Hepatic stellate cell (primary cell): ENCODE data around the gene UCP3.
A peak's percentile ranks its signal among the peaks of the same experiment; 100 is the strongest.

Source experiments
- DNase-seq: peaks from one replicate; pipeline ENCODE4 v3.0.0; 2011; ENCODE audit warnings: low spot score

The UCP3 gene, protein sequence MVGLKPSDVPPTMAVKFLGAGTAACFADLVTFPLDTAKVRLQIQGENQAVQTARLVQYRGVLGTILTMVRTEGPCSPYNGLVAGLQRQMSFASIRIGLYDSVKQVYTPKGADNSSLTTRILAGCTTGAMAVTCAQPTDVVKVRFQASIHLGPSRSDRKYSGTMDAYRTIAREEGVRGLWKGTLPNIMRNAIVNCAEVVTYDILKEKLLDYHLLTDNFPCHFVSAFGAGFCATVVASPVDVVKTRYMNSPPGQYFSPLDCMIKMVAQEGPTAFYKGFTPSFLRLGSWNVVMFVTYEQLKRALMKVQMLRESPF

DNA sequence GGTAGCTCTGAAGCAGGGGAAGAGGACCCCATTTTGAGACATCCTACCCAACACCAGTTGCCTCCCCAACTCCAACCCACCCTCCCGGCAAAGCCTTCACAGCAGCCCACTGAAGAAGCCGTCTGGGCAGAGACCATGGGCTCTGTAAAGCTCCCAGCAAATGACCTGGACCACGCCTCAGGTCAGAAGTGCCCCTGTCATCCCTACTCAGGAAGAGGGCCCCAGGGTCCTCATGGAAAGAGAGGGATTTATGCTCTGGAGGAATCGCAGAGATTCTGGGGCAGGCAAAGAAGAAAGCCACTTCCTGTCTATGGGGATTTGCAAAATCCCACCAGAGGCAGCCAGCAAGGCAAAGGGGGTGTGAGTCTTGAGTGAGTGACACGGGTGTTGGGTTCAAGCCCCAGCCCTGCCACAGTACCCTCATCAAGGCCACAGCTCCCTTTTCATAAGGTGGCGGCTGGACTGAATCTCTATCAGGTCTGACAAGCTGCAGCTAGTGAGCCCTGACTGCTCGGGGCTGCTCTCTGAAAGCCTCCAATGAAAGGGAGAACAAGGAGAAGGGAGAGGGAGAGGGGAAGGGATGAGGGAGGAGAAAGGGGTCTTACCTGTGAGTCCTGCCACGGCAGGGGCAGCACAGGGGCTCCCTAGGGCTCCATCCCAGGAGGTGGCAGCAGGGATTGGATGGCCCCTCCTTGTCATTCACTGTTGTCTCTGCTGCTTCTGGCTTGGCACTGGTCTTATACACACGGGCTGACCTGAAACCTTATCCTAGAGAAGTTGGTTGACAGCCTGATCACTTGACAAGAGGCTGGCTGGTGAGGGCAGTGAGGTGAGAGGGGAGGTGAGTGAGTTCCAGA, at the start of gene UCP3:
TSS of gene UCP3 (minus strand) at position 713 of the 857 bp plus-strand sequence. CDS start 2,043 bp downstream, outside the sequence.
- DNase-seq = no peak

DNA sequence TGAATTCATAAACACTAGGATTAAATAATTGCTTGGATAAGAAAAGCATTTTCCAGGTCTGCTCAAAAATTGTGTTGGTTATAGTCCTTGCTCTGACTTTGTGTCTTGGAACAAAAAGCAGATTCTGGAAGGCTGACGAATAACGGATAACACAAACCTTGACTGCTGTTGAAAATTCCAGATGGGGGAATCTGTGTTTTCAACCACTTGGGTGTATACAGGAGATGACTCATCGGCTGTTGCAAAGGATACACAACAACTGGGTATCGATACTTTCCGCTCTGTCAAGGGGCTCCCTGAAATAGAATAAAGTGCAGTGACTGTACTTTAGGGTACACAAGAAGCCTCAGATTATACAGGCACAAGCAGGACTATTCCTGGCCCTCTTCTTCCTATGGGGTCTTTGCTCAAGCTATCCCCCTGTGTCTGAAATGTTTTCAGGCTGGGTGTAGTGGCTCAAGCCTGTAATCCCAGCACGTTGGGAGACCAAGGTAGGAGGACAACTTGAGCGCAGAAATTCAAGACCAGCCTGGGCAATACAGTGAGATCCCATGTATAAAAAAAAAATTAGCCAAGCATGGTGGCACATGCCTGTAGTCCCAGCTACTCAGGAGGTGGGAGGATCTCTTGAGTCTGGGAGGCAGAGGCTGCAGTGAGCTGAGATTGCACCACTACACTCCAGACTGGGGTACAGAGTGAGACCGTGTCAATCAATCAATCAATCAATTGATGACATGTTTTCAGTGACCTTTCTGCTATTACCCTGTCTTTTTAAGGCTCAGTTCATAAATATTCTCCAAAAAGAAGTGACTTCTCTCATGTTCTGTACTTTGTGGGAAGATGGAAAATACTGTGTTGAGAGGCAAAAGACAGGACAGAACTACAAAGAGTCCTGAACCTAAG, 48.6 kb upstream of the UCP3 start:
- DNase-seq = peak; percentile 18

DNA sequence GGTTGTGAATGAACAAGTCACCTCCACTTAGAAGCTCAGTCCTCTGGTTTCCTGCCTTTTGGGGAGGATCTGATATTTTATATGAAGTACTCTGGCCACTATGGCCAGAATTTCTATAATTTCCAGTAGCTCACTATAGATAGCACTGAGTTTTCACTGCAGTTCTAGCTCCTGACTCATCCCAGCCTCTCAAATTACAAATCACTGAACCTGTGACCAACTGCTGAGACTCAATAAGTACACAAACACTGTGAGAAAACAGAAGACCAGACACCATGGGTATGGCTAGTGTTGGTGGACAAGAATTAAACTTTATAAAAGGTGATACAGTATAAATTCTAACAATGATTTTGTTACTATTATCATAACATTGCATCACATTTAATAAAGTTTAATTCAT, 47.1 kb upstream of the UCP3 start:
- peak; percentile 45 for DNase-seq

DNA sequence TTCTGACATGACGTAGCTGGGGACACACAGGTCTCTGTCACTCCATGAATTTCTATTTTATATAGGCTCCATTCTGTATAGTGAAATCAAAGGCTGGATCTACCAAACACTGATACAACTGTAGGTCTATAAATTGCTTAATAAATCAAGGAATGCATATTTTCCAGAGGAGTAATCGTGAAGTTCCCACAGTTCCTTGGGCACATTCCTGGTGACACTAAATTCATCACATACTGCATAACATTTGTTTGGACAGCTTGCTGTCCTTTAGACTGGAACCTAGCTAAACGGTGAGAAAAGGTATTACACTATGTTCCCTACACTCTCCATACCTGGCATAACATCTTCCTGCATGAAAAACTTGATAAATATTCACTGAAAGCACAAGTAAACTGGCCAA, 41.6 kb upstream of the UCP3 start:
- DNase-seq = peak; percentile 23

DNA sequence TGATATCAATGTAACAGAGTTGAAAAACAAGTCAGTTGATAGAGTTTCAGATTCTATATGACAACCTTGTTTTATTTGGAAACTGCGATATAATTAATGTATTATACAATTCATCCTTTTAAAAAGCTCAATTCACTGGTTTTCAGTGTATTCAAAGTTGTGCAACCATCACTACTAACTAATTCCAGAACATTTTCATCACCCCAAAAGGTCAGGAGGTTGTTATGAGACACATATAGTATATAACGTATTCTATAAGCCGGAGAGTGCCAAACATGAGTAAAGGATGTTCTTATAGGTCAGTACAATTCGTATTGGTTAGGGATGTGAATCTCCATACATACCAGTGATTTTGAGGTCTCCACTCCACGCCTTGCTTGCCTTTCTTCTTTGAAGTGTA, 40.1 kb upstream of the UCP3 start:
- DNase-seq = no peak

DNA sequence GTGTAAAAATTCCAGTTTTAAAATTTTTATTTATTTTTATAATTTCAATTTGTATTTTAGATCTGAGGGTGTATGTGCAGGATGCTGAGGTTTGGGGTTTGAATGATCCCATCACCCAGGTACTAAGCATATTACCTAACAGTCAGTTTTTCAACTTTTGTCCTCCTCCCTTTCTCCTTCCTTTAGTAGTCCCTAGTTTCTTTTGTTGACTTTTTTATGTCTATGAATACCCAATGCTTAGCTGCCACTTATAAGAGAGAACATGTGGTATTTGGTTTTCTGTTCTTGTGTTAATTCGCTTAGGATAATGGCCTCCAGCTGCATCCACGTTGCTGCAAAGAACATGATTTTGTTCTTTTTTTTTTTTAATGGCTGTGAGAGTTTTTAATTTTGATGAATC, 35.7 kb upstream of the UCP3 start:
- DNase-seq = no peak

DNA sequence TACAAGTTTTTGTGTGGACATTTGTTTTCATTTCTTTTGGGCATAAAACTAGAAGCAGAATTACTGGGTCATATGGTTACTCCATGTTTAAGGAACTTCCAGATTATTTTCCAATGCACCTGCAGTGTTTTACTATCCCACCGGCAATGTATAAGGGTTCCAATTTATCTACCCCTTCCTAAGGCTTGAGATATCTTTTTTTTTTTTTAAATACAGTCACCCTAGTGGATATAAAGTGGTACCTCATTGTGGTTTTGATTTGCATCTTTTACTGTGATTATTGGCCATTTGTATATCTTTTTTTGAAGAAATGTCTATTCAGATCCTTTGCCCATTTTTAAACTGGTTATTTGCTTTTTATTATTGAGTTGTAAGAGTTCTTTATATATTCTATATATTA, 34.6 kb upstream of the UCP3 start:
- DNase-seq = no peak

DNA sequence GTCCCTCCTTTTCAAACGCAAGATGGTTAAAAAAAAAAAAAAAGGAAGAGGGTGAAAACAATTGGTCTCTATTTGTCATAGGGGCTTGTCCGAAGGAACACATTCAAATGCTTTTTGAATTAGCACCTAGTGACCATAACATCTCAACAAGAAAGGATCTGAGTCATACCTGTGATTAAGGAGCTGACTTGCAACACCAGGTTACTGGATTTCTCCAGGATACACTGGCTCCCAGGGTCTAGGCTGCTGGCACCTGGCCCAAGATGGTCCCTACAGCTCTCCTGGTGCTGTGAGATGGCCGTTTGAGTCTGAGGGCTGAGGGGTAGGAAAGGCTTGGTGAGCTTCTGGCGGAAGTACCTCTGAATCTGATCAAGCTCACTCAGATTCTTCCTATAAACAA, 28.4 kb upstream of the UCP3 start:
- no peak for DNase-seq

DNA sequence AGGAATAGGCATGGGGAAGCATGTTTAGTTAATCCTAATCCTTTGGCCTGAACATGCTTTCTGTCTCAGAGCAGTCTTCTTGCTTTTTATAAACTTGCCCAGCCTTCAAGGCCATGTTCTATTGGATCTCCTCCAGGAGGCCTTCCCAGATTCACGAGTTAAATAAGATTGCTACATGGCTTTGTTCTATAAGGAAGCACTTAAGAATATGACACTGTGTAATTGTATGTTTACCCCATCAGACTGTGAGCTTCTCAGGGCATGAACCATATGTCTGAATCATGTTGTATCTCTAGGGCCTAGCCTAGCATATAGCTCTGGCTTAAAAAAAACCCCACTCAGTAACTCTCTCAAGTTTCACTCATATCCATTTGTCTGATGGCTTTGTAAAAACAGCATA, 26.4 kb upstream of the UCP3 start:
- no peak for DNase-seq

DNA sequence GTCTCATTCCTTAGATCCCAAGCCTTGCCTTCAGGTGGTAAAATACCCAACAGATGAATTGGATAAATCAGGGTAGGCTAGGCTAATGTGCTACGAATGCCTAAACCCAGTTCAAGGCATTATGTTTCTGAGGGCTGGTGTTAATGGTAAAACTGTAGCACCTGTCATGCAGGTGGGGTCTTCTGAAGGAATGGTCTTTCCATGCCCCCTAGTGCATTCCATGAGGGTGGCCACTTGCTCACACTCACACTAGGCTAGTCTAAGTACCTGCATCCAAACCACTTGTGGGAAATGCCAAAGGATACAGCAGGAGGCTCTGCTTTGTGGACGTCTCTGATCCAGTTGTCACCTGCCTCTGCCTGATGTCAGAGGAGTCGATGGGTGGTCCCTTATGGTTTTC, 24.2 kb upstream of the UCP3 start:
- no peak for DNase-seq

DNA sequence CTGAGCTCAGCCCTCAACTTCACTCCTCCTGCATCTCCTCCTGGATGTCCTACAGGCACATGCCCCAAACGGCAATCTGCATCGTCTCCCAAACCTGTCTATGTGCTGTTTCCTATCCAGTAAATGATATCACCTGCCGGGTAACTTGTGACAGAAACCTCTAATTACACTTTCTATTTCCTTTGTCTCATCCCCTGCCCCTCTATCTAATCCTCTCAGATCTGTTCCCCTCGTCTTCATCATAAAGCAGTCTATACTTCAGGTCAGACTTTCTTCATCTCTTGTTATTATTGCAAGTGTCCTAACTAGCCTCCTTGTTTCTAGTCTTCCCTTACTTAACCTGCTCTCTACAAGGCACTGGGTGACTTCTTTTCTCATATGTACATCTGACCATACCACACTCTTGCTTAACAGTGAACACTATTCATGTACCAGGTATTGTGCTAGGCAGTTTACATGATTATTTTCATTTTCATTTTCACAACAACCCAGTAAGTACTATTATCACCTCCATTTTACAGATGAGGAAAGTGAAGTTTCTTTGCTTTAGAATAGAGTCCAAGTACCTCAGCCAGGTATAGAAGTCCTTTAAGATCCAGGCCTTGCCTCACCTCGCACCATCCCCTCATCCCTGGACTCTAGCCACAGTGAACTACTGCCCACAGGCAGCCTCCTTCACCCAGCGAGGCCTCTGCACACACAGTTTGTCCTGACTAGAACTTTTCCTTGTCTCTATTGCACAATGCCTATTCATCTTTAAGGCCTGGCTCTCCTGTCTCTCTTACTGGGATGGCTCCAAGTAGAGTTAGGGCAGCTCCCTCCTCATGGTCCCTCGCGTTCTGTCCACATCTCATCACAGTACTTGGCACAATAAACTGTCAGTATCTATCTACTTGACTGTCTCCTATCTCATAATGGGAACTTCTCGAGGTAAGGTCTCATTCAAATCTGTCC, 22.1 kb upstream of the UCP3 start:
- no peak for DNase-seq

DNA sequence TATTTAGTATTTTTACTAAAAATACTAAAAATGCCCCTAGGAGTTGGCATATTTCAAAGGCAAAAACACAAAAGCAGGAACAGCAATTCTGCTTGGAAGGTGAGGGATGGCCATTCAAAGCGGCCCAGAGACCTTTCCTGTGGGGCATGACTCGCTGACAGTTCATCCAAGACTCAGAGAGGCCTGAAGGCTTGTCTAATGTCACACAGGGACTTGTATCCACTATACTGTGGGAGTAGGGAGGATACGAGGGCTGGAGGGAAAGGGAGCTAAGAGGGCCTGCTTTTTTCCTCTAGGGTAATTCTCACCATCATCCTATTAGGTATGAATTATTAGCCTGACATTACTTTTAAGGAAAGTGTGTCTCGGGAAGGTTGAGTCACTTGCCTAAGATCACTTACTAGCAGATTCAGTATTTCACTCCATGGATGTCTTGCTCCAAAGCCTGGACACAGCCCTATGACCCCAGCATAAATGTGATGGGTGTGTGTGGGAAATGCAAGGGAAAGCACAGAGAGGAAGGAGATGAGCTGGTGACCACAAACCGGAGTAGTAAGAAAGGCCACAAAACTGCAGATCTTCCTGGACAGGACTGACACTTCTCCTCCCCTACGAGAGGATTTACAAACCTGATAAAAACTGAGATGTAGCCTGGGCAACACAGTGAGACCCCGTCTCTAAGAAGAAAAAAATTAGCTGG, 16.7 kb upstream of the UCP3 start:
- peak; percentile 36 for DNase-seq

DNA sequence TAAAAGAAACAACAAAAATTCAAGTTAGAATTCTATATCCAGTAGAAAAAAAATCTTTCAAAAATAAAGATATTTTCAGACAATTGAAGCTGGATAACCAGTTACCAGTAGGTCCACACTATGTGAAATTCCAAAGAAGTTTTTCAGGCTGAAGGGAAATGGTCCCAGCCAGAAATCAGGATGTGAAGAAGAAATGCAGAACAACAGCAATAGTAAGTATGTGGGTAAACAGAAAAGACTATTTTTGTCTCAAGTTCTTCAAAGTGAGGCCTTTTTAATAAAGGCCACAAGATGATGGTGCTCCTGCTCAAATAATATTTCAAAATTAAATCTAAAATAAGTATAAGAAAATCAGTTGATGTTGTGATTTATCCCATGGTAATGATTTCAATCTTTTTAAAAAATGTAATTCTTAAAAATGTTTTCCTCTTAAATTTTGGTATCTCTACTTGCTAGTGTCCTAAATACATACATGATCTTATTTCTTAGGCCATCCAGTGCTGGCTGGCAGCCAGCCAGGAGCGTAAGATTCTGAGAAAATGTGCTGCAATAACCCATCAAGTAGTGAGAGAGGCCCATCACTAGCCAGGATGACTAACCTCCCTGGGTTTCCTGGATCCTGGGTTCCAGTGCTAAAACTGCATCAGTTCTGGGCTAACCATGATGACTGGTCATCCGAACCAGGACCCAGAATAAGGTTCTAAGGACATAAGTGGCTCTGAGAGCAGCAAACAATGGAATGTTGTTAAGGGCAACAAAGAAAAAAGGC, 15.6 kb upstream of the UCP3 start:
- peak; percentile 55 for DNase-seq

DNA sequence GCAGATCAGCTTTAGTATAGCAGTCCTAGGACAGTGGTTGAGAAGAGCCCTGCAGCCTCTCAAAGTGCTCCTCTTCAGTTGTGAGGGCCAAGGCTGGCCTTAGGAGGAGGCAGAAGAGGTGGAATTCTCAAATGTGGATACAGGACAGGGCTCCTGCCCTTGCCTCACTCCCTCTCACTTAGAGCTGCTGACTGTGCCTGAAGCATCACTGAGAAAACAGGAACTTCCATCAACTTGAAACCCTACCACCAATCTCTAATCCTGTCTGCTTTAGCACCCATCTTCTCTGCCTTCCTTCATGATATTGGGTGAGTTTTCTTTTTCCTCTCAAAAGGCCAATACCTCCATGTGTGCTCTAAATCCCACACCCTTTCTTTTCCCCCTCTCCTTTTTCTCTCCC, 14.4 kb upstream of the UCP3 start:
- DNase-seq = no peak

DNA sequence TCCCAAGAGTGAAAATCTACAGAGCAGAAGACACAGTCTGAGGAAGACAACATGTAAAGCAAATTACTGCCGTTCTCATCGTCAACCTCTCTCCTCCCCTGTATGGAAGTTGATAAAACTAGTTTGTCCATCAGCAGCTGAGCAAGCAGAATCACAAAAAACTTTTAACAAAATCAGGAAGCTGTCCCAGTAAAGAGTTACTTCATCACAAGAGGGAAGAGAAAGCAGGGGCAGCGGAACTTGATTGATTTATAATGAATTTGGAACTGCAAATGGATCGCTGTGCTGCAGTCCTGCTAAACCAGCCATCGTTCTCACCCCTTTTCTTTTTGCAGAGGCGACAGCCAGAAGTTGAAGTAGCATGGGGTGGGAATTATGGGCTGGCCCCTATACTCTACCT, 13.7 kb upstream of the UCP3 start:
- no peak for DNase-seq

DNA sequence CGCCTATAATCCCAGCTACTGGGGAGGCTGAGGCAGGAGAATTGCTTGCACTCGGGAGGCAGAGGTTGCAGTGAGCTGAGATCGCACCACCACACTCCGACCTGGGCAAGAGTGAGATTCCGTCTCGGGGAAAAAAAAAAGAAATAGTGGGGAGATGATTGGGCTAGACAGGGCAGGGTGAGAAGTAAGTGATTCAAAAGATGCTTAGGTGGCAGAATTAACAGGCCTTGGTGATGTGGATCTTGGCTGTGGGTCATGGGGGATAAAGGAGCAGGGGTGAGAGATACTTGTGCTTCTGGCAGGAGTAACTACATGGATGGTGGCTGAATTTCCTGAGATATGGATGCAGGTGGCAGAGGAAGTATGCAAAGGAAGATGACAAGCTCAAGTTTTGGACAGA, 13.1 kb upstream of the UCP3 start:
- DNase-seq = no peak

DNA sequence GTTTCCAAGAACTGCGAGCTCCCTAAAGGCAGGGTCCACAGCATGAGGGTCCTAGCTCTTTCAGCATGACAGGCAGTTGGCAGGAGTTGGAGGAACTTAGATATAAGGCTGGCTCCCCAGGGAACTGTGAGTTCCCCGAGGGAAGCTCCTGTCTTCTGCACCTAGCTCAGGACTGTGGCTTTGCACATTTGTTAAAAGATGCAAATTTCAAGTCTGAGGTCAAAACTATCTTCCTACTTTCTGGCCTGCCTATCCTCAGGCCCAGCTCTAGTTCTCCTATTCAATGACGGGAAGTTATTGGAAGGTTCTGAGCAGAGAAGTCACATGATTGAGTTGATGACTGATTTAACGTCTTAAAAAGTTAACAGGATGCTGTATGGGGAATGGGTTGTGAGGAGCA, 11.7 kb upstream of the UCP3 start:
- no peak for DNase-seq

DNA sequence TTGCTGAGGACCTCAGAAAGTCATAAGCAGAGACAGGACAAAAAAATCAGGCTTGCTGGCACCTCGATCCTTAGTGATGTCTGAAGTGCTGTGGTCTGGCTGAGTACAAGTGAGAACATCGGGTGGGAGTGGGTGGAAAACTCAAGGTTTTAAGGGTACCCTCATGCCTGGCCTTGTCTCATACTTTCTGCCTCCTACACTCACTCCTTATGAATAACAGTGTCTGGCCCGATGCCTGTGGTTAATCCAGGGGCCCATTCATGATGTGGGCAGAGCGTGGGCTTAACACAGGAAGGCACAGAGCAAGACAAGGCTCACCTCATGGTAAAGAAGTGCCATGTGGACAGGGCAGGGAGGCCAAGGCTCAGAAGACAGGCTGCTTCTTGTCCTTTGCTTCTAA, 11.0 kb upstream of the UCP3 start:
- DNase-seq = no peak

DNA sequence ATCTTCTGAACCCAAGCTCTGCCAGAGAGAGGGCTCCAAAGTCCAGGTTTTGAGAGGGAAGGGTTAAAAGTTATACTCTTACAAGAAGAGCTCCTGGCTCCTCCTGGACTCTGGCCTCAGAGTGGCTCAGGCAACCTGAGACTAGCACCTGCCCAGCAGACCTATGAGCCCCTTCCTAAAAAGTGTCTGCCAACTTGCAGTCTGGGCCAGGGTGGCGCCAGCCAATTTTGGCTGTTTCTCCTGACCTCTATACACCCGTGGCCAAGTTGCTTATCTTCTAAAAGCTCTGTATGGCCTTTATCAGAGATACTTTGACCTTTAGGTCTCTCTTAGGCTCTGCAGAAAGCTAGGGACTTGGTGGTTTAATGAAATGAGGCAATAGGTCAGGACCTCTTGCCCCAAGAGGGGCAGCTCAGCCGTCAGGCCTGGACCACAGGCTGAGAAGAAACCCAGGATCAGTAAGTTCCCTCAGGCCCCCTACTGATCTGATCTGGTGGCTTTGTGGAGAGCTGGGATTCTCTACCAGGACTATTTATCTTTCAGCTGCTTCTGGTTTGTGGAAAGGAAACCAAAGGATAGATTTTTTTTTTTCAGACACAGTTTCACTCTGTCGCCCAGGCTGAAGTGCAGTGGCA, 10.3 kb upstream of the UCP3 start:
- no peak for DNase-seq
